ENCODE measurements around the gene LRP2.
"Not testable (repeated sequence)": the region's sequence is repeated elsewhere in the genome, so short reads cannot be mapped to it uniquely, and the experiment has no call there.

LRP2 gene

DNA sequence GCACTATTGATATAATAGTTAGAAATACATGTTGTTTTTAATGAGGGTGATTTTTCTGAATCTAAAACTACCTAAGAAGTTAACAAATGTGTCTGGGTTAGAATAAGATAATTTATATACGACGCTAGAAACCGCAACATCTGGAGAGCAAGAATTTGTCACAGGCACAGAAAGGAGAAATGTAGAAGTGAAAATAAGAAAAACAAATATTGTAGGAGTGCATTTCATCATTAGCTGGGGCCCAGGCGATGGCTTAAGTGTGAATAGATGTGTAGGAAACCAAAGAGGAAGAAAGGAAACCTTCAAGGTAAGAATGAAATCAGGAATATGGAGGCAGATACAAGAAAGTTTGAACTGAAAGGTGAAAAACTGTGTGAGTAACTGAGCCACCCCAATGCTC, 90.3 kb downstream of the LRP2 start:
- Histone ChIP-seq H3K27ac (ENCODE audit: low read length) (no peak overlapping the region), H2AFZ (ENCODE audit: low read length) (no peak overlapping the region), H4K20me1 (ENCODE audit: insufficient read depth, low read length) (no peaks in the 10 kb centered on the region), H3K36me3 (replicated peaks; ENCODE audit: insufficient read depth, low read length) (no peaks in the 10 kb centered on the region), H3F3A (ENCODE audit: insufficient read depth, low read length) (no peaks in the 10 kb centered on the region), H3K4me3 (ENCODE audit: low read length) (no peak overlapping the region), H3K4me1 (ENCODE audit: low read length) (no peaks in the 10 kb centered on the region), H3K9ac (ENCODE audit: low read length) (no peak overlapping the region), H3K9me2 (replicated peaks; ENCODE audit: insufficient read depth, low read length) (no peaks in the 10 kb centered on the region), H3K79me2 (ENCODE audit: low read length) (no peaks in the 10 kb centered on the region), H3K9me3 (replicated peaks; ENCODE audit: insufficient read depth, low read length) (no peaks in the 10 kb centered on the region), H3K27me3 (replicated peaks; ENCODE audit: insufficient read depth, low read length) (no peaks in the 10 kb centered on the region), H3K4me2 (ENCODE audit: low read depth, low read length) (no peak overlapping the region)
- no peak for DNase-seq
- TF ChIP-seq EZH2phosphoT487 (IDR thresholded peaks at IDR 0.05; ENCODE audit: low read length): no peak
- TF ChIP-seq EZH2 (optimal IDR thresholded peaks at IDR 0.05; ENCODE audit: low read depth, low read length): no peak
- TF ChIP-seq, protein P1, sequence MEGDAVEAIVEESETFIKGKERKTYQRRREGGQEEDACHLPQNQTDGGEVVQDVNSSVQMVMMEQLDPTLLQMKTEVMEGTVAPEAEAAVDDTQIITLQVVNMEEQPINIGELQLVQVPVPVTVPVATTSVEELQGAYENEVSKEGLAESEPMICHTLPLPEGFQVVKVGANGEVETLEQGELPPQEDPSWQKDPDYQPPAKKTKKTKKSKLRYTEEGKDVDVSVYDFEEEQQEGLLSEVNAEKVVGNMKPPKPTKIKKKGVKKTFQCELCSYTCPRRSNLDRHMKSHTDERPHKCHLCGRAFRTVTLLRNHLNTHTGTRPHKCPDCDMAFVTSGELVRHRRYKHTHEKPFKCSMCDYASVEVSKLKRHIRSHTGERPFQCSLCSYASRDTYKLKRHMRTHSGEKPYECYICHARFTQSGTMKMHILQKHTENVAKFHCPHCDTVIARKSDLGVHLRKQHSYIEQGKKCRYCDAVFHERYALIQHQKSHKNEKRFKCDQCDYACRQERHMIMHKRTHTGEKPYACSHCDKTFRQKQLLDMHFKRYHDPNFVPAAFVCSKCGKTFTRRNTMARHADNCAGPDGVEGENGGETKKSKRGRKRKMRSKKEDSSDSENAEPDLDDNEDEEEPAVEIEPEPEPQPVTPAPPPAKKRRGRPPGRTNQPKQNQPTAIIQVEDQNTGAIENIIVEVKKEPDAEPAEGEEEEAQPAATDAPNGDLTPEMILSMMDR (IDR thresholded peaks at IDR 0.05; ENCODE audit: low read length): no peak

GRCh38 chr2:169270574-169270973, 91.8 kb downstream of the LRP2 start:
- DNase-seq; H4K20me1 ChIP-seq (ENCODE audit: insufficient read depth, low read length); H3K27ac ChIP-seq (ENCODE audit: low read length); H3K9me2 ChIP-seq (replicated peaks; ENCODE audit: insufficient read depth, low read length); H3K27me3 ChIP-seq (replicated peaks; ENCODE audit: insufficient read depth, low read length); H3K4me1 ChIP-seq (ENCODE audit: low read length); H3F3A ChIP-seq (ENCODE audit: insufficient read depth, low read length); H3K4me2 ChIP-seq (ENCODE audit: low read depth, low read length); H2AFZ ChIP-seq (ENCODE audit: low read length); H3K9ac ChIP-seq (ENCODE audit: low read length); H3K4me3 ChIP-seq (ENCODE audit: low read length); H3K36me3 ChIP-seq (replicated peaks; ENCODE audit: insufficient read depth, low read length); H3K79me2 ChIP-seq (ENCODE audit: low read length); H3K9me3 ChIP-seq (replicated peaks; ENCODE audit: insufficient read depth, low read length): not testable (repeated sequence)

GRCh38 chr2:169265591-169265990, 96.7 kb downstream of the LRP2 start:
- H2AFZ ChIP-seq (ENCODE audit: low read length): no peak overlapping the region
- H3K4me2 ChIP-seq (ENCODE audit: low read depth, low read length): no peak overlapping the region
- H3K79me2 ChIP-seq (ENCODE audit: low read length): no peaks in the 10 kb centered on the region
- H3K4me3 ChIP-seq (ENCODE audit: low read length): no peak overlapping the region
- no peaks in the 10 kb centered on the region for H3F3A ChIP-seq (ENCODE audit: insufficient read depth, low read length)
- H4K20me1 ChIP-seq (ENCODE audit: insufficient read depth, low read length): no peaks in the 10 kb centered on the region
- DNase-seq: no peak
- no peaks in the 10 kb centered on the region for H3K36me3 ChIP-seq (replicated peaks; ENCODE audit: insufficient read depth, low read length)
- no peaks in the 10 kb centered on the region for H3K27me3 ChIP-seq (replicated peaks; ENCODE audit: insufficient read depth, low read length)
- TF ChIP-seq EZH2 (optimal IDR thresholded peaks at IDR 0.05; ENCODE audit: low read depth, low read length): no peak
- TF ChIP-seq, protein P1 (IDR thresholded peaks at IDR 0.05; ENCODE audit: low read length): no peak
- TF ChIP-seq EZH2phosphoT487 (IDR thresholded peaks at IDR 0.05; ENCODE audit: low read length): no peak
- no peaks in the 10 kb centered on the region for H3K9me2 ChIP-seq (replicated peaks; ENCODE audit: insufficient read depth, low read length)
- no peak overlapping the region for H3K9ac ChIP-seq (ENCODE audit: low read length)
- no peaks in the 10 kb centered on the region for H3K9me3 ChIP-seq (replicated peaks; ENCODE audit: insufficient read depth, low read length)
- H3K4me1 ChIP-seq (ENCODE audit: low read length): no peaks in the 10 kb centered on the region
- no peak overlapping the region for H3K27ac ChIP-seq (ENCODE audit: low read length)

- Histone ChIP-seq H3K27me3 (replicated peaks; ENCODE audit: insufficient read depth, low read length) (no peaks in the 10 kb centered on the region), H3K9me2 (replicated peaks; ENCODE audit: insufficient read depth, low read length) (no peaks in the 10 kb centered on the region), H3K27ac (ENCODE audit: low read length) (no peak overlapping the region), H2AFZ (ENCODE audit: low read length) (no peak overlapping the region), H3K4me1 (ENCODE audit: low read length) (no peaks in the 10 kb centered on the region), H3K36me3 (replicated peaks; ENCODE audit: insufficient read depth, low read length) (no peaks in the 10 kb centered on the region), H3F3A (ENCODE audit: insufficient read depth, low read length) (no peaks in the 10 kb centered on the region), H4K20me1 (ENCODE audit: insufficient read depth, low read length) (no peaks in the 10 kb centered on the region), H3K9ac (ENCODE audit: low read length) (no peak overlapping the region), H3K79me2 (ENCODE audit: low read length) (no peaks in the 10 kb centered on the region), H3K9me3 (replicated peaks; ENCODE audit: insufficient read depth, low read length) (no peaks in the 10 kb centered on the region), H3K4me3 (ENCODE audit: low read length) (no peak overlapping the region), H3K4me2 (ENCODE audit: low read depth, low read length) (no peak overlapping the region)
- TF ChIP-seq, protein P1 (IDR thresholded peaks at IDR 0.05; ENCODE audit: low read length): no peak
- TF ChIP-seq EZH2 (optimal IDR thresholded peaks at IDR 0.05; ENCODE audit: low read depth, low read length): no peak
- TF ChIP-seq EZH2phosphoT487 (IDR thresholded peaks at IDR 0.05; ENCODE audit: low read length): no peak
- DNase-seq: no peak
Observed at GRCh38 chr2:169260846-169261642, 101.3 kb downstream of the LRP2 start.

Measured in MM.1S (cell line).